Fibroblast of skin of right quadriceps (primary cell): Measurements from ENCODE around the gene CHSY1.
"Not testable (repeated sequence)": the region's sequence is repeated elsewhere in the genome, so short reads cannot be mapped to it uniquely, and the experiment has no call there.

Experiments used
- DNase-seq: peaks from one replicate; pipeline ENCODE4 v3.0.0-alpha.2; 2013

Gene CHSY1

GRCh38 chr15:101131489-101132389, 120.1 kb downstream of the CHSY1 start:
- DNase-seq: no peak

- no peak for DNase-seq
Measured at GRCh38 chr15:101129851-101130380, 121.9 kb downstream of the CHSY1 start.

- peak; percentile 98 for DNase-seq
Measured at GRCh38 chr15:101128221-101129015, 123.4 kb downstream of the CHSY1 start.

GRCh38 chr15:101127506-101128076, 124.3 kb downstream of the CHSY1 start:
- DNase-seq: peak; percentile 94

- peak; percentile 76 for DNase-seq
Measured at GRCh38 chr15:101126618-101127505, 125.0 kb downstream of the CHSY1 start.

GRCh38 chr15:101125881-101126428, 125.9 kb downstream of the CHSY1 start:
- not testable (repeated sequence) for DNase-seq
